ENCODE results near the gene IRF5. TPM values are rescaled to one million over a fixed set of nuclear protein-coding genes. Genes with fewer than 3 reads are reported as not detected.

IRF5 gene
- polyA plus RNA-seq, 3 donors = 130 to 170 (median 155) TPM

DNA sequence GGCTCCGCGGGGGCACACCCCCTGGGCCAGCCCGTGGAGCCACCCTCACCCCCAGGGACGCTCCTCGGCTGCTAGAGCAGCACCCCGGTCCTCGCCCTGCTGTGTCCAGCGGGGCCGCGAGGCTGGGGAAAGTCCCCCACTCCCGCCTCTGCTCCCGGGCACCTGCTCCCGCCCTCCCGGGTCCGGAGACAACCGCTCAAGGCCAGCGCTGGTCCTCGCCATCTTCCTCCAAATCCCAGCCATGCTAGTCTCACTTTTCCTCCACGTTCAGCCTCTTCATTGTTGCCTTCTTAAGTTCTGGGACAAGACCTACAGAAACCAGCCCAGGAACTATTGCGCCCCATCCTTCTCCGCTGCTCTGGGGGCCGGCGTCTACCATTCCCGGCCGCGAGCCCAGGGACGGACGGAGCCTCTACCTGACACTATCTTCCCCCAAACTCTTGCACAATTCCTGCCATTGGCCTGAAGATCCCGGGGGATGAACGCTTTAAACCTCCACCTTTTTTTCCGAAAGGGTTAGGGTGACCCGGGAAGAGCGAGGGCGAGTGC, 22.4 kb upstream of the IRF5 start:
- WGBS (ENCODE audit: insufficient coverage) = 2% methylated on average over 25 of the region's 34 CpGs
- peaks cover 27% of the 10 kb centered on the region for H3K4me1 Mint-ChIP-seq
- no peaks in the 10 kb centered on the region for H3K36me3 ChIP-seq (replicated peaks in 1 of 2; ENCODE audit: control insufficient read depth in 1 of 2, insufficient read depth in 2 of 2, low read length in 2 of 2)
- H3K4me1 ChIP-seq (ENCODE audit: control insufficient read depth in 1 of 2, insufficient read depth in 2 of 2, low read length in 2 of 2) = peaks cover 17 to 27% of the 10 kb centered on the region in 2 donors
- peak overlapping the region; percentile 83 to 95 for H3K4me3 Mint-ChIP-seq
- peak overlapping the region; percentile 79 for H3K4me2 ChIP-seq (replicated peaks; ENCODE audit: extremely low read depth, low read length, poor library complexity, severe bottlenecking)
- peaks cover 49 to 65% (median 52%) of the 10 kb centered on the region in 3 donors for H3K27me3 Mint-ChIP-seq (ENCODE audit: low read depth in 3 of 3)
- peaks cover 2 to 18% (median 9%) of the 10 kb centered on the region in 7 donors for H3K9me3 Mint-ChIP-seq
- H3K9me3 ChIP-seq (replicated peaks in 1 of 2; ENCODE audit: control insufficient read depth in 1 of 2, insufficient read depth in 1 of 2, low read length in 2 of 2) = no peaks in the 10 kb centered on the region
- H3K4me3 ChIP-seq (replicated peaks in 1 of 3; ENCODE audit: low read depth in 2 of 3, low read length in 3 of 3) = peak overlapping the region; percentile 28 to 76 (median 41)
- no peak for DNase-seq
- peaks cover 13 to 49% of the 10 kb centered on the region in 2 donors for H3K27me3 ChIP-seq (ENCODE audit: control insufficient read depth in 2 of 2, insufficient read depth in 2 of 2, low read length in 2 of 2)
- H3K79me2 ChIP-seq (ENCODE audit: insufficient read depth, low read length) = no peaks in the 10 kb centered on the region
- peaks cover 4 to 15% of the 10 kb centered on the region in 2 donors for H3K36me3 Mint-ChIP-seq
- H3K9ac ChIP-seq (ENCODE audit: insufficient read depth, low read length, poor library complexity, severe bottlenecking) = no peak overlapping the region
- H2AFZ ChIP-seq (ENCODE audit: insufficient read depth, low read depth, low read length, poor library complexity, severe bottlenecking) = peak overlapping the region; percentile 87
- intact Hi-C loops (cut with micrococcal nuclease) = no loop called here
- H3K27ac Mint-ChIP-seq = peak overlapping the region in 2 of 7 donors; percentile 37 to 54
- no peak overlapping the region for H3K27ac ChIP-seq (ENCODE audit: low read depth in 1 of 2, low read length in 2 of 2)
- TF ChIP-seq, protein P1, sequence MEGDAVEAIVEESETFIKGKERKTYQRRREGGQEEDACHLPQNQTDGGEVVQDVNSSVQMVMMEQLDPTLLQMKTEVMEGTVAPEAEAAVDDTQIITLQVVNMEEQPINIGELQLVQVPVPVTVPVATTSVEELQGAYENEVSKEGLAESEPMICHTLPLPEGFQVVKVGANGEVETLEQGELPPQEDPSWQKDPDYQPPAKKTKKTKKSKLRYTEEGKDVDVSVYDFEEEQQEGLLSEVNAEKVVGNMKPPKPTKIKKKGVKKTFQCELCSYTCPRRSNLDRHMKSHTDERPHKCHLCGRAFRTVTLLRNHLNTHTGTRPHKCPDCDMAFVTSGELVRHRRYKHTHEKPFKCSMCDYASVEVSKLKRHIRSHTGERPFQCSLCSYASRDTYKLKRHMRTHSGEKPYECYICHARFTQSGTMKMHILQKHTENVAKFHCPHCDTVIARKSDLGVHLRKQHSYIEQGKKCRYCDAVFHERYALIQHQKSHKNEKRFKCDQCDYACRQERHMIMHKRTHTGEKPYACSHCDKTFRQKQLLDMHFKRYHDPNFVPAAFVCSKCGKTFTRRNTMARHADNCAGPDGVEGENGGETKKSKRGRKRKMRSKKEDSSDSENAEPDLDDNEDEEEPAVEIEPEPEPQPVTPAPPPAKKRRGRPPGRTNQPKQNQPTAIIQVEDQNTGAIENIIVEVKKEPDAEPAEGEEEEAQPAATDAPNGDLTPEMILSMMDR (IDR thresholded peaks at IDR 0.05) = no peak
- H4K20me1 ChIP-seq (ENCODE audit: insufficient read depth, low read length) = no peaks in the 10 kb centered on the region

- TF ChIP-seq, protein P1 (IDR thresholded peaks at IDR 0.05) = no peak
- Histone ChIP-seq H3K27me3 (ENCODE audit: control insufficient read depth in 2 of 2, insufficient read depth in 2 of 2, low read length in 2 of 2) (peaks cover 9 to 44% of the 10 kb centered on the region in 2 donors), H3K36me3 (replicated peaks in 1 of 2; ENCODE audit: control insufficient read depth in 1 of 2, insufficient read depth in 2 of 2, low read length in 2 of 2) (no peaks in the 10 kb centered on the region), H3K4me1 (ENCODE audit: control insufficient read depth in 1 of 2, insufficient read depth in 2 of 2, low read length in 2 of 2) (peaks cover 16 to 24% of the 10 kb centered on the region in 2 donors), H2AFZ (ENCODE audit: insufficient read depth, low read depth, low read length, poor library complexity, severe bottlenecking) (peak overlapping the region; percentile 87), H3K4me2 (replicated peaks; ENCODE audit: extremely low read depth, low read length, poor library complexity, severe bottlenecking) (peak overlapping the region; percentile 79), H3K4me3 (replicated peaks in 1 of 3; ENCODE audit: low read depth in 2 of 3, low read length in 3 of 3) (peak overlapping the region; percentile 28 to 76 (median 41)), H3K9ac (ENCODE audit: insufficient read depth, low read length, poor library complexity, severe bottlenecking) (no peak overlapping the region), H3K9me3 (replicated peaks in 1 of 2; ENCODE audit: control insufficient read depth in 1 of 2, insufficient read depth in 1 of 2, low read length in 2 of 2) (no peaks in the 10 kb centered on the region), H3K27ac (ENCODE audit: low read depth in 1 of 2, low read length in 2 of 2) (no peak overlapping the region), H3K79me2 (ENCODE audit: insufficient read depth, low read length) (no peaks in the 10 kb centered on the region), H4K20me1 (ENCODE audit: insufficient read depth, low read length) (no peaks in the 10 kb centered on the region)
- intact Hi-C loops (cut with micrococcal nuclease) = no loop called here
- Mint-ChIP-seq H3K4me1 (peaks cover 29% of the 10 kb centered on the region), H3K9me3 (peaks cover 2 to 18% (median 9%) of the 10 kb centered on the region in 7 donors), H3K4me3 (peak overlapping the region; percentile 83 to 95), H3K36me3 (peaks cover 4 to 12% of the 10 kb centered on the region in 2 donors), H3K27me3 (ENCODE audit: low read depth in 3 of 3) (peaks cover 46 to 61% (median 47%) of the 10 kb centered on the region in 3 donors), H3K27ac (peak overlapping the region in 1 of 7 donors; percentile 37)
- no peak for DNase-seq
- 29% methylated on average over 64 of the region's 69 CpGs for WGBS (ENCODE audit: insufficient coverage)
Observed at GRCh38 chr7:128915841-128916642, 21.7 kb upstream of the IRF5 start.
